ENCODE data around the gene PODNL1. TPM values are rescaled to one million over a fixed set of nuclear protein-coding genes. Genes with fewer than 3 reads are reported as not detected.
A peak's percentile ranks its signal among the peaks of the same experiment; 100 is the strongest.
"Not testable (repeated sequence)": the region's sequence is repeated elsewhere in the genome, so short reads cannot be mapped to it uniquely, and the experiment has no call there.

Gene PODNL1
- polyA plus RNA-seq, 3 donors = 1.2 to 1.4 (median 1.3) TPM

- H3K36me3 Mint-ChIP-seq = peaks cover 54 to 94% of the 10 kb centered on the region in 2 donors
- Histone ChIP-seq H3K79me2 (ENCODE audit: insufficient read depth, low read length) (no peaks in the 10 kb centered on the region), H3K4me3 (replicated peaks in 1 of 3; ENCODE audit: low read depth in 2 of 3, low read length in 3 of 3) (no peak overlapping the region), H3K9ac (ENCODE audit: insufficient read depth, low read length, poor library complexity, severe bottlenecking) (no peak overlapping the region), H2AFZ (ENCODE audit: insufficient read depth, low read depth, low read length, poor library complexity, severe bottlenecking) (no peak overlapping the region), H3K36me3 (replicated peaks in 1 of 2; ENCODE audit: control insufficient read depth in 1 of 2, insufficient read depth in 2 of 2, low read length in 2 of 2) (peaks cover 75 to 90% of the 10 kb centered on the region in 2 donors), H3K27me3 (ENCODE audit: control insufficient read depth in 2 of 2, insufficient read depth in 2 of 2, low read length in 2 of 2) (no peaks in the 10 kb centered on the region), H4K20me1 (ENCODE audit: insufficient read depth, low read length) (no peaks in the 10 kb centered on the region), H3K4me2 (replicated peaks; ENCODE audit: extremely low read depth, low read length, poor library complexity, severe bottlenecking) (no peak overlapping the region), H3K9me3 (replicated peaks in 1 of 2; ENCODE audit: control insufficient read depth in 1 of 2, insufficient read depth in 1 of 2, low read length in 2 of 2) (no peaks in the 10 kb centered on the region), H3K27ac (ENCODE audit: low read depth in 1 of 2, low read length in 2 of 2) (no peak overlapping the region), H3K4me1 (ENCODE audit: control insufficient read depth in 1 of 2, insufficient read depth in 2 of 2, low read length in 2 of 2) (no peaks in the 10 kb centered on the region)
- intact Hi-C loops (cut with micrococcal nuclease) = loop anchor here in 1 of 2 donors (5.0 kb wide), 1 partner anchor 34 kb away; no protein-coding TSS in a partner anchor
- H3K27me3 Mint-ChIP-seq (ENCODE audit: low read depth in 3 of 3) = no peaks in the 10 kb centered on the region
- 98% methylated on average over 19 of the region's 22 CpGs for WGBS (ENCODE audit: insufficient coverage)
- no peak overlapping the region for H3K27ac Mint-ChIP-seq
- TF ChIP-seq, protein P1, sequence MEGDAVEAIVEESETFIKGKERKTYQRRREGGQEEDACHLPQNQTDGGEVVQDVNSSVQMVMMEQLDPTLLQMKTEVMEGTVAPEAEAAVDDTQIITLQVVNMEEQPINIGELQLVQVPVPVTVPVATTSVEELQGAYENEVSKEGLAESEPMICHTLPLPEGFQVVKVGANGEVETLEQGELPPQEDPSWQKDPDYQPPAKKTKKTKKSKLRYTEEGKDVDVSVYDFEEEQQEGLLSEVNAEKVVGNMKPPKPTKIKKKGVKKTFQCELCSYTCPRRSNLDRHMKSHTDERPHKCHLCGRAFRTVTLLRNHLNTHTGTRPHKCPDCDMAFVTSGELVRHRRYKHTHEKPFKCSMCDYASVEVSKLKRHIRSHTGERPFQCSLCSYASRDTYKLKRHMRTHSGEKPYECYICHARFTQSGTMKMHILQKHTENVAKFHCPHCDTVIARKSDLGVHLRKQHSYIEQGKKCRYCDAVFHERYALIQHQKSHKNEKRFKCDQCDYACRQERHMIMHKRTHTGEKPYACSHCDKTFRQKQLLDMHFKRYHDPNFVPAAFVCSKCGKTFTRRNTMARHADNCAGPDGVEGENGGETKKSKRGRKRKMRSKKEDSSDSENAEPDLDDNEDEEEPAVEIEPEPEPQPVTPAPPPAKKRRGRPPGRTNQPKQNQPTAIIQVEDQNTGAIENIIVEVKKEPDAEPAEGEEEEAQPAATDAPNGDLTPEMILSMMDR (IDR thresholded peaks at IDR 0.05) = no peak
- DNase-seq = no peak
- H3K9me3 Mint-ChIP-seq = no peaks in the 10 kb centered on the region
- no peak overlapping the region for H3K4me3 Mint-ChIP-seq
- H3K4me1 Mint-ChIP-seq = no peaks in the 10 kb centered on the region
Measured at GRCh38 chr19:13968383-13968935, 30.2 kb upstream of the PODNL1 start.

DNA sequence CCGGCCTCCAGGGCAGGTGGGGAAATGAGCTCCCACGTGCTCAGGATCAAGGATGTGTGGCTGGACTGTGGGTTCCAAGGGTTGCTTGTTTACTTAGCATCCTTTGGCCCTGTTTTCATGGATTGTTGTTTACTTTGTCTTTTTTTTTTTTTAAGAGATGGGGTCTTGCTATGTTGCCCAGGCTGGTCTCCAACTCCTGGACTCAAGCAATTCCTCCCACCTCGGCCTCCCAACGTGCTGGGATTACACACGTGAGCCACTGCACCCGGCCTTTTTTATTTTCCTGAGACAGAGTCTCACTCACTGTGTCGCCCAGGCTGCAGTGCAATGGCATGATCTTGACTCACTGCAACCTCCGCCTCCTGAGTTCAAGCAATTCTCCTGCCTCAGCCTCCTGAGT lies 29.0 kb upstream of the PODNL1 start:
- DNase-seq = not testable (repeated sequence)

More for the DNA sequence above, 29.0 kb upstream of the PODNL1 start:
- H3K36me3 ChIP-seq (replicated peaks in 1 of 2; ENCODE audit: control insufficient read depth in 1 of 2, insufficient read depth in 2 of 2, low read length in 2 of 2) = peaks cover 67 to 88% of the 10 kb centered on the region in 2 donors
- not testable (repeated sequence) for H2AFZ ChIP-seq (ENCODE audit: insufficient read depth, low read depth, low read length, poor library complexity, severe bottlenecking); H3K79me2 ChIP-seq (ENCODE audit: insufficient read depth, low read length); H3K27me3 ChIP-seq (ENCODE audit: control insufficient read depth in 2 of 2, insufficient read depth in 2 of 2, low read length in 2 of 2); H3K4me3 Mint-ChIP-seq; H3K4me1 Mint-ChIP-seq; H4K20me1 ChIP-seq (ENCODE audit: insufficient read depth, low read length); H3K27me3 Mint-ChIP-seq (ENCODE audit: low read depth in 3 of 3); H3K4me3 ChIP-seq (replicated peaks in 1 of 3; ENCODE audit: low read depth in 2 of 3, low read length in 3 of 3); H3K9me3 Mint-ChIP-seq; H3K27ac ChIP-seq (ENCODE audit: low read depth in 1 of 2, low read length in 2 of 2); H3K4me1 ChIP-seq (ENCODE audit: control insufficient read depth in 1 of 2, insufficient read depth in 2 of 2, low read length in 2 of 2); H3K4me2 ChIP-seq (replicated peaks; ENCODE audit: extremely low read depth, low read length, poor library complexity, severe bottlenecking); H3K9me3 ChIP-seq (replicated peaks in 1 of 2; ENCODE audit: control insufficient read depth in 1 of 2, insufficient read depth in 1 of 2, low read length in 2 of 2); H3K9ac ChIP-seq (ENCODE audit: insufficient read depth, low read length, poor library complexity, severe bottlenecking)
- WGBS (ENCODE audit: insufficient coverage) = 100% methylated on average over 5 of the region's 8 CpGs
- peak overlapping the region in 1 of 7 donors; percentile 54 for H3K27ac Mint-ChIP-seq
- intact Hi-C loops (cut with micrococcal nuclease) = loop anchor here in 1 of 2 donors (5.0 kb wide), 1 partner anchor 35 kb away; no protein-coding TSS in a partner anchor
- H3K36me3 Mint-ChIP-seq = peaks cover 45 to 85% of the 10 kb centered on the region in 2 donors
